BE2C (cell line): ENCODE measurements around the gene OR5AU1.

Source experiments
- DNase-seq: peaks from one replicate; pipeline ENCODE4 v3.0.0-alpha.2; 2020
- H3K27me3 ChIP-seq: fragments of 250-450 bp; sonication (Bioruptor Pico); 2 replicates; pipeline ENCODE4 v1.5.1; 2020; ENCODE audit warnings: mild to moderate bottlenecking
- H3K36me3 ChIP-seq: fragments of 250-450 bp; sonication (Bioruptor Pico); 2 replicates; pipeline ENCODE4 v1.5.1; 2020; ENCODE audit warnings: mild to moderate bottlenecking
- H3K4me1 ChIP-seq: fragments of 250-450 bp; sonication (Bioruptor Pico); 2 replicates; pipeline ENCODE4 v1.5.1; 2020
- H3K4me3 ChIP-seq: 2 replicates; pipeline ENCODE4 v1.5.1; 2011; ENCODE audit warnings: low read depth, low read length
- H3K9me3 ChIP-seq: fragments of 250-450 bp; sonication (Bioruptor Pico); 2 replicates; pipeline ENCODE4 v1.5.1; 2020
- TF ChIP-seq, protein P1 (sequence below): IDR thresholded peaks from 2 replicates; pipeline ENCODE4 v1.5.1; 2012; ENCODE audit warnings: mild to moderate bottlenecking, low read depth, low read length

OR5AU1 gene

DNA sequence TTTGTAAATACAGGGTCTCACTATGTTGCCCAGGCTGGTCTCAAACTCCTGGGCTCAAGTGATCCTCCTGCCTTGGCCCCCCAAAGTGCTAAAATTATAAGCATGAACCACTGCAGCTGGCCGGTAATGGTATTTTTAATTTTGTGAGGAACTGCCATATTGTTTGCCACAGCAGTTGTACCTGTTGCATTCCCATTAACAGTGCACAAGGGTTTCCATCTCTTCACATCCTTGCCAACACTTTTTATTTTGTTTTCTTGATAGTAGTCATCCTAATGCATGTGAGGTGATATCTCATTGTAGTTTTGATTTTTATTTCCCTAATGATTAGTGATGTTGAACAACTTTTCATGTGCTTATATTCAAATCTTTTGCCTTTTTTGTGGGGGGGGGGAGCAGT is 13.5 kb downstream of the OR5AU1 start:
- Histone ChIP-seq H3K4me3 (no peak overlapping the region), H3K4me1 (no peaks in the 10 kb centered on the region; the same call in 1 of the 2 replicates), H3K36me3 (no peaks in the 10 kb centered on the region), H3K9me3 (no peaks in the 10 kb centered on the region), H3K27me3 (peaks cover 19% of the 10 kb centered on the region)
- TF ChIP-seq, protein P1, sequence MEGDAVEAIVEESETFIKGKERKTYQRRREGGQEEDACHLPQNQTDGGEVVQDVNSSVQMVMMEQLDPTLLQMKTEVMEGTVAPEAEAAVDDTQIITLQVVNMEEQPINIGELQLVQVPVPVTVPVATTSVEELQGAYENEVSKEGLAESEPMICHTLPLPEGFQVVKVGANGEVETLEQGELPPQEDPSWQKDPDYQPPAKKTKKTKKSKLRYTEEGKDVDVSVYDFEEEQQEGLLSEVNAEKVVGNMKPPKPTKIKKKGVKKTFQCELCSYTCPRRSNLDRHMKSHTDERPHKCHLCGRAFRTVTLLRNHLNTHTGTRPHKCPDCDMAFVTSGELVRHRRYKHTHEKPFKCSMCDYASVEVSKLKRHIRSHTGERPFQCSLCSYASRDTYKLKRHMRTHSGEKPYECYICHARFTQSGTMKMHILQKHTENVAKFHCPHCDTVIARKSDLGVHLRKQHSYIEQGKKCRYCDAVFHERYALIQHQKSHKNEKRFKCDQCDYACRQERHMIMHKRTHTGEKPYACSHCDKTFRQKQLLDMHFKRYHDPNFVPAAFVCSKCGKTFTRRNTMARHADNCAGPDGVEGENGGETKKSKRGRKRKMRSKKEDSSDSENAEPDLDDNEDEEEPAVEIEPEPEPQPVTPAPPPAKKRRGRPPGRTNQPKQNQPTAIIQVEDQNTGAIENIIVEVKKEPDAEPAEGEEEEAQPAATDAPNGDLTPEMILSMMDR, result no peak
- DNase-seq, result no peak

DNA sequence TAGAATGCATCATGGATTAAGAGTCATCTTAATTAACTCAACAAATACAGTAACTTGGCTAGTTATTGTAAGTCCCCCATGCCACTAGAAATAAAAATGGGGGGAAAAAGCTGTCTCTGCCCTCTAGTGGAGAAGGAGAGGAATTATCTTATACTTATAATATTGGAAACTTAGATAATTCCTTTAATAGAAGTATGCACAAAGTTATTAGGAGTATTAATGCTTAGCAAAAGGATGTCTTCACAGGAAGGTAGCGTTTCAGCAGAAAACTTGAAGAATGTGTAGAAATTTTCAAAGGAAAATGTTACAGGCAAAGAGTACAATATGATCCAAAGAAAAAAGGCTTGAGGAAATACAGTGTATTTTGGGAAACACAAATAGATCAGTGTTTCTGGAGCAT is 19.8 kb downstream of the OR5AU1 start:
- TF ChIP-seq, protein P1, result peak; percentile 76
- Histone ChIP-seq H3K36me3 (no peaks in the 10 kb centered on the region), H3K27me3 (peaks cover 15% of the 10 kb centered on the region), H3K4me3 (no peak overlapping the region), H3K4me1 (no peaks in the 10 kb centered on the region; the same call in 1 of the 2 replicates), H3K9me3 (no peaks in the 10 kb centered on the region)
- no peak for DNase-seq

- TF ChIP-seq, protein P1, result no peak
- H3K36me3 ChIP-seq, result no peaks in the 10 kb centered on the region
- DNase-seq, result no peak
- no peaks in the 10 kb centered on the region for H3K4me1 ChIP-seq
- H3K27me3 ChIP-seq, result peaks cover 13% of the 10 kb centered on the region
- H3K4me3 ChIP-seq, result no peak overlapping the region
- no peaks in the 10 kb centered on the region for H3K9me3 ChIP-seq
These were observed 22.0 kb downstream of the OR5AU1 start for GRCh38 chr14:21133901-21134300.

GRCh38 chr14:21123429-21123828 is 32.4 kb downstream of the OR5AU1 start:
- Histone ChIP-seq H3K4me3 (no peak overlapping the region), H3K9me3 (no peaks in the 10 kb centered on the region), H3K36me3 (no peaks in the 10 kb centered on the region), H3K4me1 (no peaks in the 10 kb centered on the region), H3K27me3 (peaks cover 21% of the 10 kb centered on the region)
- no peak for DNase-seq
- TF ChIP-seq, protein P1, result no peak

DNA sequence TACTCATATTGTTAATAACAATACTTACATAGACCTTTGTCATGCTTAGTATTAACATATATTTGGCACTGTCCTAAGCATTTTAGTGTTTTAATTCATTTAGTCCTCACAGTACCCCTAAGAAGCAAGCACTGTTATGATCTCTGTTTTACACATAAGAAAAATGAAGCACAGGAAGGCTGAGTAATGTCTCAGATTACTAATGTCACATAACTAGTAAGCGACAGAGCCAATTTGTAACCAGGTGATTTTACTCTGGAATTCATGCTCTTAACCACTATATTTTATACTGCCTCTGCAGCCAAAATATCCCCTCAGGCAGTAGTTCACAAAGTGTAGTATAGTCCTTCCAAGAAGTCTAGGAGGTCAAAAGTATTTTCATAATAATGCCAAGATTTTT is 34.7 kb downstream of the OR5AU1 start:
- DNase-seq, result no peak
- Histone ChIP-seq H3K4me1 (no peaks in the 10 kb centered on the region), H3K9me3 (no peaks in the 10 kb centered on the region), H3K36me3 (no peaks in the 10 kb centered on the region), H3K27me3 (peaks cover 13% of the 10 kb centered on the region; the same call in 1 of the 2 replicates), H3K4me3 (no peak overlapping the region)
- TF ChIP-seq, protein P1, result no peak

DNA sequence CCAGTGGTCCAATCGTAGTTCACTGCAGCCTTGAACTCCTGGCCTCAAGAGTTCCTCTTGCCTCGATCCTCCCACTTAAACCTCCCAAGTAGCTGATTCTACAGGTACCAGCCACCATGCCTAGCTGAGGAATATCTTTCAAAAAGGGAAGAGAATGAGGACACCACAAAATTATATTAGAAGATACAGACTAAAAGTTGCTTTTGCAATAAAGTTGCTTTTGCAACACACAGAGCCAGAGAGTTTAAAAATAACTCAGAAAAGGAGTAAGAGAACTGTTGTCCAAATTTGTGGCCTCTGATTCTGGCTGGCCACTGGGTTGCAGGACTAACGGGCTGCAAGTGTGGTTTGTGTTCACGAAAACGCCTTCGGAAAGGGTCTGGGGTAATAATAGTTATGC is 35.2 kb downstream of the OR5AU1 start:
- Histone ChIP-seq H3K36me3 (no peaks in the 10 kb centered on the region), H3K27me3 (peaks cover 10% of the 10 kb centered on the region; the same call in 1 of the 2 replicates), H3K9me3 (no peaks in the 10 kb centered on the region), H3K4me3 (no peak overlapping the region), H3K4me1 (no peaks in the 10 kb centered on the region)
- no peak for DNase-seq
- TF ChIP-seq, protein P1, result no peak
